H1 (cell line): ENCODE measurements around the gene LTA. TPM values are rescaled to one million over a fixed set of nuclear protein-coding genes. Genes with fewer than 3 reads are reported as not detected.

Source experiments
- BRCA1 ChIP-seq: IDR thresholded peaks from 2 replicates; pipeline ENCODE4 v1.6.1; 2012; ENCODE audit warnings: low read depth, low read length, improper control_type of control experiment
- CHD7 ChIP-seq: fragments of 300-600 bp; sonication (generic); IDR thresholded peaks from 2 replicates; pipeline ENCODE4 v1.7.1; 2012; ENCODE audit warnings: low read length, moderate library complexity, mild to moderate bottlenecking, inconsistent platforms; ENCODE audit not compliant: insufficient replicate concordance
- EZH2 ChIP-seq: fragments of 200-600 bp; sonication (generic); IDR thresholded peaks from 2 replicates; pipeline ENCODE4 v1.7.1; 2012; ENCODE audit warnings: low read depth, mild to moderate bottlenecking, moderate library complexity, low read length, inconsistent platforms; ENCODE audit not compliant: severe bottlenecking
- SIRT6 ChIP-seq: IDR thresholded peaks from one replicate; pipeline ENCODE4 v1.7.1; 2012; ENCODE audit warnings: low read length, inconsistent platforms
- SP1 ChIP-seq: IDR thresholded peaks from 2 replicates; pipeline ENCODE4 v1.6.1; 2011; ENCODE audit warnings: low read depth, low read length
- polyA plus RNA-seq, 7 experiments: library from polyadenylated mRNA; depleted of rRNA in 3 of 7; stranded (reverse) in 5 of 7; unstranded in 2 of 7; fragments of >200 nt in 5 of 7; fragments of 200-250 nt in 2 of 7; gene quantifications; 1 replicate in 5 of 7; 2 replicates in 1 of 7; 4 replicates in 1 of 7; pipeline versions ENCODE4 v1.2.1 to v1.2.3, GENCODE V29; 2011 to 2013; ENCODE audit warnings: missing spikeins in 2 of 7, mixed read lengths in 2 of 7
- total RNA-seq: library from RNA; stranded (reverse); fragmentation: NEBNext Ultra II Directional; extraction: Animal tissue kit (Norgen Biotek cat#: 25700); gene quantifications from 2 replicates; pipeline ENCODE4 v1.2.1, GENCODE V29; 2021

Gene LTA
- total and polyA plus RNA-seq, 2 of the 8 experiments (the other 6 are each of a cell fraction or from before 2014, with no cell fraction given): not detected

DNA sequence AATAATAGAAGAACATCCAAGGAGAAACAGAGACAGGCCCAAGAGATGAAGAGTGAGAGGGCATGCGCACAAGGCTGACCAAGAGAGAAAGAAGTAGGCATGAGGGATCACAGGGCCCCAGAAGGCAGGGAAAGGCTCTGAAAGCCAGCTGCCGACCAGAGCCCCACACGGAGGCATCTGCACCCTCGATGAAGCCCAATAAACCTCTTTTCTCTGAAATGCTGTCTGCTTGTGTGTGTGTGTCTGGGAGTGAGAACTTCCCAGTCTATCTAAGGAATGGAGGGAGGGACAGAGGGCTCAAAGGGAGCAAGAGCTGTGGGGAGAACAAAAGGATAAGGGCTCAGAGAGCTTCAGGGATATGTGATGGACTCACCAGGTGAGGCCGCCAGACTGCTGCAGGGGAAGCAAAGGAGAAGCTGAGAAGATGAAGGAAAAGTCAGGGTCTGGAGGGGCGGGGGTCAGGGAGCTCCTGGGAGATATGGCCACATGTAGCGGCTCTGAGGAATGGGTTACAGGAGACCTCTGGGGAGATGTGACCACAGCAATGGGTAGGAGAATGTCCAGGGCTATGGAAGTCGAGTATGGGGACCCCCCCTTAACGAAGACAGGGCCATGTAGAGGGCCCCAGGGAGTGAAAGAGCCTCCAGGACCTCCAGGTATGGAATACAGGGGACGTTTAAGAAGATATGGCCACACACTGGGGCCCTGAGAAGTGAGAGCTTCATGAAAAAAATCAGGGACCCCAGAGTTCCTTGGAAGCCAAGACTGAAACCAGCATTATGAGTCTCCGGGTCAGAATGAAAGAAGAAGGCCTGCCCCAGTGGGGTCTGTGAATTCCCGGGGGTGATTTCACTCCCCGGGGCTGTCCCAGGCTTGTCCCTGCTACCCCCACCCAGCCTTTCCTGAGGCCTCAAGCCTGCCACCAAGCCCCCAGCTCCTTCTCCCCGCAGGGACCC is 2.3 kb downstream of the LTA start (continued):
- no peak for TF ChIP-seq CHD7
- no peak for TF ChIP-seq SP1
- no peak for TF ChIP-seq BRCA1
- TF ChIP-seq EZH2: no peak
- no peak for TF ChIP-seq SIRT6
